Gastrocnemius medialis (tissue), 4 donors: ENCODE results near the gene NR3C2. TPM values are rescaled to one million over a fixed set of nuclear protein-coding genes. Genes with fewer than 3 reads are reported as not detected.

Source experiments
- ATAC-seq, 2 donors: fragments of 150-250 bp; one replicate each; pipeline ENCODE4 v1.9.1; 2016
- DNase-seq, 2 donors: peaks; one replicate each; pipeline ENCODE4 v3.0.0-alpha.2; 2019
- H3K27ac ChIP-seq, 4 donors: fragments of 200-600 bp; sonication (generic); 1 replicate in 1 of 4; 2 replicates in 3 of 4; pipeline ENCODE4 v1.5.1; 2016 to 2018; ENCODE audit warnings: mild to moderate bottlenecking in 2 of 4, moderate library complexity in 1 of 4
- H3K27me3 ChIP-seq, 3 donors: fragments of 200-600 bp; sonication (generic) in 2 of 3; 1 replicate in 1 of 3; 2 replicates in 2 of 3; pipeline versions ENCODE4 v1.5.1 to v1.6.0; 2016 to 2019; ENCODE audit warnings: mild to moderate bottlenecking in 1 of 3, moderate library complexity in 1 of 3
- H3K36me3 ChIP-seq, 2 donors: fragments of 200-600 bp; sonication (generic) in 1 of 2; one replicate each; pipeline ENCODE4 v1.5.1; 2017 to 2018
- H3K4me1 ChIP-seq, 2 donors: fragments of 200-600 bp; sonication (generic) in 1 of 2; one replicate each; pipeline ENCODE4 v1.5.1; 2016 to 2017; ENCODE audit warnings: mild to moderate bottlenecking in 2 of 2
- H3K4me3 ChIP-seq, 4 donors: fragments of 200-600 bp; sonication (generic) in 3 of 4; 1 replicate in 1 of 4; 2 replicates in 3 of 4; pipeline ENCODE4 v1.5.1; 2016 to 2019; ENCODE audit warnings: mild to moderate bottlenecking in 2 of 4
- H3K9me3 ChIP-seq, 3 donors: fragments of 200-600 bp; sonication (generic) in 2 of 3; 1 replicate in 1 of 3; 2 replicates in 2 of 3; pipeline ENCODE4 v1.5.1; 2016 to 2019
- POLR2A ChIP-seq, 2 donors: fragments of 450-650 bp; IDR thresholded peaks; one replicate each; pipeline ENCODE4 v1.6.1; 2017; ENCODE audit warnings: antibody characterized with exemption in 2 of 2, mild to moderate bottlenecking in 2 of 2, moderate library complexity in 2 of 2
- in situ Hi-C, 4 donors: fragments of 200-750 bp; cut with MboI; loops; one replicate each; pipeline versions ENCODE4 v1.15.0 to v1.8.0; 2017; ENCODE audit warnings: low sequenced_read_pairs in 4 of 4
- intact Hi-C: fragments of 100-400 bp; cut with DNase I; formaldehyde crosslinking; loops from one replicate; pipeline ENCODE4 v1.15.1; 2023; ENCODE audit warnings: low total_unique reads
- total RNA-seq, 4 donors: library from RNA; depleted of rRNA; stranded (reverse); fragments of >200 nt; gene quantifications; one replicate each; pipeline versions ENCODE4 v1.1.0 to v1.2.3, GENCODE V29; 2016
- TF ChIP-seq, protein P1 (sequence below), 5 experiments: fragments of 450-650 bp in 3 of 5; fragments of 200-600 bp in 2 of 5; sonication (generic) in 2 of 5; IDR thresholded peaks in 4 of 5; conservative IDR thresholded peaks in 1 of 5; 1 replicate in 4 of 5; 2 replicates in 1 of 5; pipeline ENCODE4 v1.5.1; 2016 to 2019; ENCODE audit warnings: antibody characterized with exemption in 5 of 5, mild to moderate bottlenecking in 3 of 5, moderate library complexity in 3 of 5

Gene NR3C2
- total RNA-seq, 4 donors from 2014 or later, result 5.6 to 10.4 (median 8.1) TPM

DNA sequence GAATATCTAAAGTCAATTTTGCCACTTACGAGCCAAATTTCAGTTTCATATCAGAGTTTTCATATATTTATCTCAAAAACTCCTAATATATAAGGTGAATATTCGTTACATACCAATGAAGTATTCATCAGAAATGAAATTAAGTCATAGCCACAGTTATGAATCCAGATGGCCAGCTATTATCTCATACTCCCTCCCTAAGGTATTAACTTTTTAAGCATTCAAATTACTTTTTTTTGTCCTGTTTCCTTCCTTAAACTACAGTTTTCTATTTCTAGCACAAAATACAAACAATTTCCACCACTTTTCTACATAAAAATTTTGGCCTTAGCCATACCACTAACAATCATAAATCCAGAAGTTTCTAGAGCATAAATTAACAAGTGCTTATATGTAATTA is 13.0 kb downstream of the NR3C2 start:
- H3K4me1 ChIP-seq, result peaks cover 50 to 60% of the 10 kb centered on the region in 2 donors
- no peaks in the 10 kb centered on the region for H3K36me3 ChIP-seq
- H3K27ac ChIP-seq, result no peak overlapping the region
- no peak for DNase-seq
- TF ChIP-seq, protein P1, sequence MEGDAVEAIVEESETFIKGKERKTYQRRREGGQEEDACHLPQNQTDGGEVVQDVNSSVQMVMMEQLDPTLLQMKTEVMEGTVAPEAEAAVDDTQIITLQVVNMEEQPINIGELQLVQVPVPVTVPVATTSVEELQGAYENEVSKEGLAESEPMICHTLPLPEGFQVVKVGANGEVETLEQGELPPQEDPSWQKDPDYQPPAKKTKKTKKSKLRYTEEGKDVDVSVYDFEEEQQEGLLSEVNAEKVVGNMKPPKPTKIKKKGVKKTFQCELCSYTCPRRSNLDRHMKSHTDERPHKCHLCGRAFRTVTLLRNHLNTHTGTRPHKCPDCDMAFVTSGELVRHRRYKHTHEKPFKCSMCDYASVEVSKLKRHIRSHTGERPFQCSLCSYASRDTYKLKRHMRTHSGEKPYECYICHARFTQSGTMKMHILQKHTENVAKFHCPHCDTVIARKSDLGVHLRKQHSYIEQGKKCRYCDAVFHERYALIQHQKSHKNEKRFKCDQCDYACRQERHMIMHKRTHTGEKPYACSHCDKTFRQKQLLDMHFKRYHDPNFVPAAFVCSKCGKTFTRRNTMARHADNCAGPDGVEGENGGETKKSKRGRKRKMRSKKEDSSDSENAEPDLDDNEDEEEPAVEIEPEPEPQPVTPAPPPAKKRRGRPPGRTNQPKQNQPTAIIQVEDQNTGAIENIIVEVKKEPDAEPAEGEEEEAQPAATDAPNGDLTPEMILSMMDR (IDR thresholded peaks at IDR 0.05 in 4 of 5, conservative IDR thresholded peaks at IDR 0.05 in 1 of 5), result no peak
- no peak for TF ChIP-seq POLR2A (IDR thresholded peaks at IDR 0.05)
- no peak overlapping the region for H3K4me3 ChIP-seq
- no peaks in the 10 kb centered on the region for H3K27me3 ChIP-seq
- in situ Hi-C loops (loop anchor here in 1 of 4 donors (25.0 kb wide), 1 partner anchor 108 kb away; no protein-coding TSS in a partner anchor), intact Hi-C loops (no loop called here)
- no peak for ATAC-seq
- no peaks in the 10 kb centered on the region for H3K9me3 ChIP-seq

- in situ Hi-C loops (loop anchor here in 1 of 4 donors (25.0 kb wide), 1 partner anchor 111 kb away; no protein-coding TSS in a partner anchor), intact Hi-C loops (no loop called here)
- Histone ChIP-seq H3K27me3 (no peaks in the 10 kb centered on the region), H3K4me1 (peaks cover 29 to 48% of the 10 kb centered on the region in 2 donors), H3K9me3 (no peaks in the 10 kb centered on the region), H3K4me3 (no peak overlapping the region), H3K36me3 (no peaks in the 10 kb centered on the region), H3K27ac (no peak overlapping the region)
- ATAC-seq (no peak), DNase-seq (no peak)
- TF ChIP-seq POLR2A (IDR thresholded peaks at IDR 0.05), result no peak
- TF ChIP-seq, protein P1 (IDR thresholded peaks at IDR 0.05 in 4 of 5, conservative IDR thresholded peaks at IDR 0.05 in 1 of 5), result no peak
Measured at GRCh38 chr4:148426643-148427042, 15.6 kb downstream of the NR3C2 start.

DNA sequence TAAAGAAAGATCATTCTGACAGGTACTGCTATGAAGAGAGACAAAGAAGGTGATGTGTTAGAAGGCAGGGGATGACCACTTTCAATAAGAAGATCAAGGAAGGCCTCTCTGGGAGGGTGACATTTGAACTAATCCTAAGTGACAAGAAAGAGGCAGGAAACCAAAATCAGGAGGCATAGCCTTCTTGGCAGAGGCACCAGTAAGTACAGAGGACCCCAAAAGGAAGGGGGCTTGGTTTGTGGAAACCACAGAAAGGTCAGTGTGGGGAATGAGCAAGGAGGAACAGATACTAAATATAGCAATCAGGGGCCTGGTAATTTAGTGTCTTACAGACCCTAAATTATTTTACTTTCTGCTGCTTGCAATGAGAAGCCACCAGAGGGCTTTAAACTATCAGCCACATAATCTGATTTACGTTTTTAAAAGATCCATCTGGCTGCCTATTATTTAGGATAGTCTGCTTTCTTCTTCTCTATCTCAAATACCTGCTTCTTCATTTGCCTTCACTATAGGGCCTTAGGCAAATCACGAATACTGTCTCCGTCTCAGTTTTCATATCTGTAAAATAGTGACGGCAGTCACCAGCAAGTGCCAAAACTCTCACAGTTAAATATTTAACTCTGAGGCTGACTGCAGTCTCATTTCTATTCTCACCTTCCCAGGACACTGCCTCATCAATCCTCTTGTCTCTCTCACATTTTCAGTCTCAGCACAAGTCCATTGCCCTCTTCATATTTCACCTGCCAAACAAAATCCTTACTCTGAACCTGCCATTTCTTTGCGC is 16.7 kb downstream of the NR3C2 start:
- H3K27me3 ChIP-seq, result no peaks in the 10 kb centered on the region
- no peaks in the 10 kb centered on the region for H3K36me3 ChIP-seq
- H3K4me1 ChIP-seq, result peaks cover 19 to 43% of the 10 kb centered on the region in 2 donors
- H3K4me3 ChIP-seq, result no peak overlapping the region
- H3K9me3 ChIP-seq, result no peaks in the 10 kb centered on the region
- in situ Hi-C loops (loop anchor here in 1 of 4 donors (25.0 kb wide), 1 partner anchor 112 kb away; no protein-coding TSS in a partner anchor), intact Hi-C loops (no loop called here)
- DNase-seq (no peak), ATAC-seq (no peak)
- H3K27ac ChIP-seq, result no peak overlapping the region
- TF ChIP-seq POLR2A (IDR thresholded peaks at IDR 0.05), result no peak
- TF ChIP-seq, protein P1 (IDR thresholded peaks at IDR 0.05 in 4 of 5, conservative IDR thresholded peaks at IDR 0.05 in 1 of 5), result no peak

GRCh38 chr4:148420397-148420796 is 21.8 kb downstream of the NR3C2 start:
- ATAC-seq (no peak), DNase-seq (no peak)
- TF ChIP-seq, protein P1 (IDR thresholded peaks at IDR 0.05 in 4 of 5, conservative IDR thresholded peaks at IDR 0.05 in 1 of 5), result no peak
- no peak for TF ChIP-seq POLR2A (IDR thresholded peaks at IDR 0.05)
- intact Hi-C loops (no loop called here), in situ Hi-C loops (no loop called here)
- Histone ChIP-seq H3K4me3 (no peak overlapping the region), H3K27me3 (no peaks in the 10 kb centered on the region), H3K36me3 (no peaks in the 10 kb centered on the region), H3K27ac (no peak overlapping the region), H3K4me1 (peaks cover 8 to 22% of the 10 kb centered on the region in 2 donors), H3K9me3 (no peaks in the 10 kb centered on the region)
